Middle frontal gyrus (tissue), 1 donor: Measurements from ENCODE around the gene PHIP.

ENCODE experiments used
- DNase-seq: peaks from one replicate; pipeline ENCODE4 v3.0.0-alpha.2; 2015; ENCODE audit warnings: low spot score; ENCODE audit errors: extremely low spot score

PHIP gene

GRCh38 chr6:79011940-79012339 lies 66.1 kb downstream of the PHIP start:
- no peak for DNase-seq

- no peak for DNase-seq
These were observed 67.6 kb downstream of the PHIP start for GRCh38 chr6:79010422-79010821.

GRCh38 chr6:79009819-79010218 lies 68.2 kb downstream of the PHIP start:
- DNase-seq = no peak

- DNase-seq = no peak
These were observed 72.6 kb downstream of the PHIP start for GRCh38 chr6:79005497-79005896.

GRCh38 chr6:79005024-79005423 lies 73.0 kb downstream of the PHIP start:
- no peak for DNase-seq

- DNase-seq = no peak
These were observed 73.8 kb downstream of the PHIP start for GRCh38 chr6:79004239-79004638.

- DNase-seq = no peak
These were observed 76.6 kb downstream of the PHIP start for GRCh38 chr6:79001415-79001814.

- DNase-seq = no peak
These were observed 78.3 kb downstream of the PHIP start for GRCh38 chr6:78999737-79000136.

GRCh38 chr6:78995946-78996345 lies 82.1 kb downstream of the PHIP start:
- DNase-seq = no peak

- DNase-seq = no peak
These were observed 82.7 kb downstream of the PHIP start for GRCh38 chr6:78995346-78995745.

- DNase-seq = no peak
These were observed 84.1 kb downstream of the PHIP start for GRCh38 chr6:78993955-78994354.

- no peak for DNase-seq
These were observed 88.9 kb downstream of the PHIP start for GRCh38 chr6:78989191-78989590.

- no peak for DNase-seq
These were observed 91.9 kb downstream of the PHIP start for GRCh38 chr6:78986161-78986560.

- no peak for DNase-seq
These were observed 93.7 kb downstream of the PHIP start for GRCh38 chr6:78984225-78984950.

- no peak for DNase-seq
These were observed 110.9 kb downstream of the PHIP start for GRCh38 chr6:78967191-78967590.

- no peak for DNase-seq
These were observed 111.5 kb downstream of the PHIP start for GRCh38 chr6:78966542-78966941.

GRCh38 chr6:78962448-78962847 lies 115.6 kb downstream of the PHIP start:
- DNase-seq = no peak

GRCh38 chr6:78954740-78955139 lies 123.3 kb downstream of the PHIP start:
- DNase-seq = no peak

GRCh38 chr6:78953798-78954197 lies 124.3 kb downstream of the PHIP start:
- no peak for DNase-seq

GRCh38 chr6:78952362-78952761 lies 125.7 kb downstream of the PHIP start:
- DNase-seq = no peak

GRCh38 chr6:78948785-78949184 lies 129.3 kb downstream of the PHIP start:
- no peak for DNase-seq

GRCh38 chr6:78947962-78948361 lies 130.1 kb downstream of the PHIP start:
- DNase-seq = no peak

GRCh38 chr6:78947529-78947928 lies 130.5 kb downstream of the PHIP start:
- no peak for DNase-seq

GRCh38 chr6:78942446-78942845 lies 135.6 kb downstream of the PHIP start:
- DNase-seq = no peak
